Panc1 (cell line): ENCODE data around the gene CCDC148.

Experiments used
- CTCF ChIP-seq: fragments of 450-650 bp; IDR thresholded peaks from 2 replicates; pipeline ENCODE4 v1.5.1; 2017; ENCODE audit warnings: mild to moderate bottlenecking
- POLR2AphosphoS5 ChIP-seq: IDR thresholded peaks from 2 replicates; pipeline ENCODE4 v1.6.1; 2012; ENCODE audit warnings: mild to moderate bottlenecking, low read depth, low read length, moderate library complexity
- REST ChIP-seq, 2 experiments: IDR thresholded peaks; 2 replicates each; pipeline ENCODE4 v1.6.1; 2011 to 2012; ENCODE audit warnings: low read depth in 2 of 2, control low read depth in 1 of 2, low read length in 1 of 2, mild to moderate bottlenecking in 1 of 2, moderate library complexity in 1 of 2; ENCODE audit not compliant: insufficient read depth in 1 of 2

GRCh38 chr2:158134055-158134454 lies 322.5 kb downstream of the CCDC148 start:
- TF ChIP-seq CTCF (no peak), POLR2AphosphoS5 (no peak), REST (IDR thresholded peaks at IDR 0.05; ENCODE audit: insufficient read depth in 1 of 2, low read depth in 2 of 2, low read length in 1 of 2) (no peak)
